Islet of Langerhans (tissue), 1 donor: ENCODE measurements around the gene SLC15A4.

ENCODE experiments used
- FAIRE-seq: peaks from one replicate; lab custom pipeline; 2011; peaks lifted over from hg19 to GRCh38; lab: Jason Lieb, UNC

SLC15A4 gene

DNA sequence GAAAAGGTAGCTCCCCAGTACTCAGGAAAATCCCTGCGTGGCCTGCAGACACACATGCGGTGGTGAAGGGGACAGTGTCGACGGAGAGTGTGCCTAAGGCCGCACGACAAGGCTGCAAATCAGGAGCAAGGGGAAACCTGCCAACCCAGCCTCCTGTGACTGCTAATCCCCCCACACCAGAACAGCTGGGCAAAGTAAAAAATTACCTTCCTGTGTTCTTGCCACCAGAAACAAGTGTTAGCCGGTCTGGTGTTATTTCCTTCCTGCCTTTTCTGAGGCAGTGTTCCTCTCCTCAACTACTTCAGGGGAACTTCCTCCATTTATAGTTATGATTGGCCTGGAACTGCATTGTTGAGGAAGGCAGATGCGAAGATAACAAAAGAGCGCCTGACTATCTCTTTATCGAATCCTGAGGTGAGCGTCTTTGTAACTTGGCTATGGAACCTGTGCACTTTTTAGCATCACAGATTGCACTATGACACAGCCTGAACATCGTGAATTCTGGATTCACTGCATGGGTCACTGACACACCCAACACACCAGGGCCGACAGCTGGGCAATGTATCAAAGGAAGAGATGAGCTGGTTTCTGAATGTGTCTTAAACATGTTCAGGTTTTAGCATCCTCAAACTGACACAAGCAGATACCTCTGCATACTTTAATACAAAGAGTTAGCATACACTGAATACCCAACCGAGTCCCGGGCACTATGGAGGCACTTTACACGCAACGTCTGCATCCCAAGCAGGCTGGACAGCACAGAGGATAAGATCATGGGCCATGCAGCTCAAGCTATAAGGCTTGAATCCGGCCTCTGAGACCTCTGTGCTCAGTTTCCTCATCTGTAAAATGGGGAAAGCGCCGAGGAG lies 28.9 kb downstream of the SLC15A4 start:
- no peak for FAIRE-seq

DNA sequence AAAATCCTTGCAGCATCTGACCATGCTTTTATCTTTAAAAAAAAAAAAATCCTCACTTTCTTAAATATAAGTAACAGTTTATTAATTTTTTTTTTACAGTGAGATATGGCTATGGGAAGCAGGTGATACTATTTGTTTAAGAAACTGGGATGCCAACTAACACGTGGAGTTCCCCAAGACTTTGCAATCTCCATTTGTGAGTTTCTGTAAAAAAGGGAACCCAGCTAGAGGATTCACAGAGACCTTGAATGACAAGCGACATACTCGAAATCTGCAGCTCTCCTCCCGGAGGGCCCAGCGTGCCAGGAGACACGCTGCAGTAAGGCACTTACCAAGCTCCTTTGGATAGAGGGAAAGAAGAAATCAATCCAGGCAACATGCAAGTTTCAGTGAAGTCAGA lies 30.1 kb downstream of the SLC15A4 start:
- no peak for FAIRE-seq

DNA sequence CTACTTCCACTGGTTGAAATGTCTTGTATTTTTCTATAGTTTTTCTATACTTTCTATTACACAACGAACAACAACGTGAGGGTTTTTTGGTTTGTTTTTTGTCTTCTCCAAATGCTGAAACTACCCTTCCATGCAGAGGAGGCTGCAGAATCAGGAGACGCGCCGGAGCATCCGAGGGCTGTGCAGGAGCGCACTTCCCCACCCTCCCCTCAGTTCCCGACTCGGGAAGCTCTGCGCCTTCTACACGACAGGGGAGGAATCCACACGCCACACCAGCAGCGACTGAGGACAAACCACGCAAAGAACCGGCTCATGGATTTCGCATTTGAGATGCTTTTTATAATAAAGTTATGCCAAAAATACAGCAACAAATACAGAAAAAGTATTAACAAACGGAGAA lies 30.9 kb downstream of the SLC15A4 start:
- no peak for FAIRE-seq

DNA sequence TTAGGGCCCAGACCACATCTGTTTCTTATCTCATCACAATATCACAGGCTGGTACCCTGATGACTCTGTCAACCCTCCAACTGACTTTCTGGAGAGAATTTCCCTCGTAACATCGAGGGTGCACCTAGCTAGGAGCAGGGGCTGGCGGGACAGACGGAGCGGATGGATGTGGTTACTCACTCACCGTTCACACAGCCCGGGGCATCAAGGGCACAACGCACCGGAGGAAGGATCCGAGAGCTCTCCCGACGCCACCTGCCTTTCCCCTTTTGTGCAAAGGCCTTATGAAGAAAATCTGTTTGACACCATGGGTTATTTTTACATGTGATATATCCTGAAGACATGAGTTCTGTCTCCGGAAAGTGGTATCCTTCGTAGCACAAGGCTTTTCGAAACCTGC lies 31.4 kb downstream of the SLC15A4 start:
- no peak for FAIRE-seq

- FAIRE-seq = no peak
These were observed 32.1 kb downstream of the SLC15A4 start for GRCh38 chr12:128791395-128792322.

GRCh38 chr12:128790653-128791373 lies 32.9 kb downstream of the SLC15A4 start:
- FAIRE-seq = no peak

- FAIRE-seq = no peak
These were observed 33.5 kb downstream of the SLC15A4 start for GRCh38 chr12:128790221-128790620.

GRCh38 chr12:128789356-128789929 lies 34.3 kb downstream of the SLC15A4 start:
- FAIRE-seq = no peak

DNA sequence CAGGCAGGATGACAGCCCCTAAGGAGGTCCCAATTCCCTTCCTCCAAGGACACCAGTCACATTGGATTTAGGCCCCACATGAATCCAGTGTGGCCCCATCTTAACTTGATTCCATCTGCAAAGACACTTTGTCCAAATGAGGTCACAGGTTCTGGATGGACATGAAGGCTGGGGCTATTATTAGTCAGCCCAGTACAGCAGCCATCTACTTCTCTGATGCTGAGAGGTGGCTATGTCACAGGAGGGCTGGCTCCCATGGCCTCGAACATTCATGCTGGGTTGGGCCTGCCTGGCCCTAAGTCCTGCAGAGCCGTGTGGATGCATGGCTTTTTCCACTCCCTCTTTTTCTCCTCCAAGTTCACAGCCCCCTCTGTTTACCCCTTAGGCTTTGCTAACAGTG lies 35.9 kb downstream of the SLC15A4 start:
- no peak for FAIRE-seq

GRCh38 chr12:128786741-128787391 lies 36.9 kb downstream of the SLC15A4 start:
- no peak for FAIRE-seq

GRCh38 chr12:128784030-128784760 lies 39.6 kb downstream of the SLC15A4 start:
- FAIRE-seq = no peak

DNA sequence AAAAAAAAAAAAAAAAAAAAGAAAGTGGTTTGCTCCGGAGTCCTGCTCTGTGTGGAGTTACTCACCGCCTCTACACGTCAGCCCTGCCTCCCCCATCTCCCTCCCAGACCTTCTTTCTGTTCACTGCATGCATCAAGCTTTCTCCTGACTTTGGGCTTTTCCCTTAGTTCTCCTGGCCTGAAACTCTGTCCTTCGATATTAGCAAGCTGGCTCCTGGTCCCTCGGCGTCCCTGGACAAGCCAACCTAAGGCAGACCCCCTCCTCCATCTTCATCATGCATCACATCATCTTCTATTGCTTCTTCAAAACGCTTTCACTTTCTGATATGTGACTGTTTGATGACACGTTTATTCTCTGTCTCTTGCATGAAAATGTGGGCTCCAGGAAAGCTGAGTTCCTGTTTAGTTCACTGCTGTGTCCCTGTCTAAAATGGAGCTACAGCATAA lies 40.6 kb downstream of the SLC15A4 start:
- FAIRE-seq = no peak

- FAIRE-seq = no peak
These were observed 43.9 kb downstream of the SLC15A4 start for GRCh38 chr12:128779901-128780300.

DNA sequence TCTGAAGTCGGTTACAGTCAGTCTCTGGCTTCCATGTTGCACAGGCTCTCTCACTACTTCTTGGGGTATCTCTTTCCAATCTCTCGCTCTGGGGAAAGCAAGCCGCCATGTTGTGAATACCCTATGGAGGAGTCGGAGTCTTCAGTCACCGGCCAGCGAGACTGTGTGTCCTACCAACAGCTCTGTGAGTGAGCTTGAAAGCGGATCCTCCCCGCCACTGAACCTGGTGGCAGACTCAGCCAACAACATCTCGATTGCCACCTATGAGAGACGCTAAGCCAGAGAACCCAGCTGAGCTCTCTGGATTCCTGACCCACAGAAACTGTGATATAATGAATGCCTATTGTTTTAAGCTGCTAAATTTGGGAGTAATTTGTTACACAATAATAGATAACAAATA lies 51.5 kb downstream of the SLC15A4 start:
- FAIRE-seq = no peak

DNA sequence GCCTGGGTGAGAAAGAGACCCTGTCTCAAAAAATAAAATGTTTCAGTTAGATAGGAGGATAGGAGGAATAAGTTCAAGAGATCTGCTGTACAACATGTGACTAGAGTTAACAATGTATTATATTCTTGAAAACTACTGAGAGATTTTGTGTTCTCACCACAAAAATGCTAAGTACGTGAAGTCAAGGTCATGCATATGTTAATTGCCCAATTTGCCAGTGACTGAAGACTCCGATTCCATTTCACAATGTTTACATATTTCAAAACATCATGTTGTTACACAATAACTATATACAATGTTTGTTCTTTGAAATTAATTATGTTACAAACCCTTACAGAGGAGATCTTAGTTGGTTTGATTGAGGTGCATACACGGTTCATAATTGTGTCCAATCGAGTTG lies 52.1 kb downstream of the SLC15A4 start:
- FAIRE-seq = no peak

GRCh38 chr12:128767518-128767917 lies 56.2 kb downstream of the SLC15A4 start:
- no peak for FAIRE-seq

DNA sequence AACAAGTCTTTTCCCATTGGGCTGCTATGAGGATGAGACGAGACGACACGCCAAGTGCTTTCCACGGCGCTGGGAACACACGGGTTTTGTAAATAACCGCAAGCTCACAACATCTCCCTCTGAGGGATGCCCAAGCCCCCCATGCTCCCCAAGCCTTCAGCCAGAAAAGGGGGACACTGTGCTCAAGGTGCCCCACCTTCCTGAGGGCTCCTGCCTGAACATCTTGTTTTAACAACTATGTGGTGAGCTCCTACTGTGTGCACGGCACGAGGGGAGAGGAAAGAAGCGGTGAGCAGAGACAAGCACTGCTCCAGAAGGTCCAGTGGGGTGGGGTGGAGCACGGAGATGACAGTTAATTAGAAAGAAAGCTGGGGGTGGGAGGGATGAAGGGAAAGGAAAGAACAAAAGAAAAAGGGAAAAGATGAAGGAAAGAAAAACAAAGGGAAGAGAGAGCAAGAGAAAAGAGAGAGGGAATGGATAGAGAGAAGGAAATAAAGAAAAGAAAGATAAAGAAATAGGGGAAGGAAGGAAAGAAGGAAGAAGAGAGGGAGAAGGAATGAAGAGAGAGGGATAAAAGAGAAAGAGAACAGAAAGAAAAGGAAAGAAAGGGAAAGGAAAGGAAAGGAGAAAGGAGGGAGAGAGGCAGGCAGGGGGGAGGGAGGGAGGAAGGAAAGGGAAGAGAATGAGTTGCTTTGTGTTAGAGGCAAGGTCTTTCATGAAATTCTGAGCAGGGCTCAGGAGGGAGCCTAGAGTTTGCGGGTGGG lies 56.8 kb downstream of the SLC15A4 start:
- no peak for FAIRE-seq

GRCh38 chr12:128763395-128763794 lies 60.4 kb downstream of the SLC15A4 start:
- FAIRE-seq = no peak

DNA sequence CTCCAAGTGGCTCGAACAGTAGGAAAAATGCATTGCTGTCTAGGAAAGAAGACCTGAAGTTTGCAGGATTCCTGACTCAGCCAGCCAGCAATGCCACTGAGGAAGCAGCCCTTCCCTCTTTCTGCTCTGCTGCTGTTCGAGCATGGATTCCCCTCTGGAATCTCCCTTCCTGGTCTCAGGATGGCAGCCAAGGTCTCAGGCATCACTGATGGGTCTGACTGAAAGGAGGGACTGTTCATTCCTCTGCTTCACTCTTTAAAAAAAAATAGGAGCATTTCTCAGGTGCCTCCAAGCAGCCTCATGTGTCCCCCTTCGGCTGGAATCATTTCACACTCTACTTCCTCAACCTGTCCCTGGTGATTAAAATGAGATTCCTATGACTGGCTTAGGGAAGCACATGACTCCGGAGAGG lies 62.4 kb downstream of the SLC15A4 start:
- FAIRE-seq = no peak

DNA sequence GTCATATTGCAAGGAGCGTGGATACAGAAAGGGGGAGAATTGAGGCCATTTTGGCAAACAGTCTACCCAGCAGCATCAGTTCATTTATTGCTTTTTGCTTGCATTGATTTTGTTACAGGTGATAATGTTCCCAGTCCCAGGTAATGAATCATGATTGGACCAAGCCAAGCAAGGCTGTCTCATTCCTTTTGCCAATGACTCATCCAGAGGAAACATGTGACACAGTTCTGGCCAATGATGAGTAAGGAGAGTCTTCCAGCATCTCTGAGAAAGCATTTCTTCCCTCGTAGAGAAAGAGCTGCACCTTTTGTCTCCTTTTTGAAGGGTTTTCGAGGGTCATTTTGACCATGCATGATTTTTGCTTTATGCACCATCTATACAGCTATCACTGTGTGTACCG lies 68.2 kb downstream of the SLC15A4 start:
- no peak for FAIRE-seq
